Uterus (tissue), 2 donors: ENCODE results near the gene INAVA.

Experiments used
- CTCF ChIP-seq, 4 experiments: fragments of 200-600 bp in 2 of 4; fragments of 450-650 bp in 2 of 4; sonication (generic) in 2 of 4; IDR thresholded peaks; one replicate each; pipeline ENCODE4 v1.5.1; 2016 to 2019; ENCODE audit warnings: antibody characterized with exemption in 4 of 4, mild to moderate bottlenecking in 2 of 4, moderate library complexity in 1 of 4
- POLR2A ChIP-seq, 2 donors: fragments of 450-650 bp; IDR thresholded peaks; one replicate each; pipeline ENCODE4 v1.6.1; 2016; ENCODE audit warnings: antibody characterized with exemption in 2 of 2, mild to moderate bottlenecking in 1 of 2, moderate library complexity in 1 of 2

- TF ChIP-seq CTCF (IDR thresholded peaks at IDR 0.05) (no peak), POLR2A (IDR thresholded peaks at IDR 0.05) (no peak)
Measured at GRCh38 chr1:200869376-200869752, 25.3 kb upstream of the INAVA start.
